Breast epithelium (tissue), 4 donors: ENCODE data around the gene CHSY3. TPM values are rescaled to one million over a fixed set of nuclear protein-coding genes. Genes with fewer than 3 reads are reported as not detected.

Source experiments
- DNase-seq, 2 donors: peaks; one replicate each; pipeline ENCODE4 v3.0.0-alpha.2; 2019; ENCODE audit warnings: low spot score in 2 of 2
- H3K27ac ChIP-seq, 2 donors: fragments of 200-600 bp; sonication (generic) in 1 of 2; one replicate each; pipeline ENCODE4 v1.5.1; 2016 to 2019; ENCODE audit warnings: mild to moderate bottlenecking in 1 of 2
- H3K27me3 ChIP-seq, 2 donors: fragments of 200-600 bp; sonication (generic) in 1 of 2; one replicate each; pipeline versions ENCODE4 v1.5.1 to v1.6.0; 2017 to 2019; ENCODE audit warnings: control low read depth in 1 of 2, mild to moderate bottlenecking in 1 of 2
- H3K36me3 ChIP-seq: fragments of 200-600 bp; one replicate; pipeline ENCODE4 v1.5.1; 2019
- H3K4me1 ChIP-seq, 2 donors: fragments of 200-600 bp; sonication (generic); one replicate each; pipeline ENCODE4 v1.5.1; 2016 to 2019; ENCODE audit warnings: control low read depth in 1 of 2
- H3K4me3 ChIP-seq, 3 donors: fragments of 200-600 bp; sonication (generic); 1 replicate in 2 of 3; 2 replicates in 1 of 3; pipeline ENCODE4 v1.5.1; 2016 to 2019; ENCODE audit warnings: mild to moderate bottlenecking in 3 of 3, moderate library complexity in 2 of 3
- H3K9me3 ChIP-seq, 2 donors: fragments of 200-600 bp; sonication (generic) in 1 of 2; one replicate each; pipeline ENCODE4 v1.5.1; 2016 to 2019; ENCODE audit warnings: control low read depth in 1 of 2
- POLR2A ChIP-seq: fragments of 450-650 bp; IDR thresholded peaks from one replicate; pipeline ENCODE4 v1.6.1; 2016; ENCODE audit warnings: antibody characterized with exemption, mild to moderate bottlenecking, moderate library complexity
- POLR2AphosphoS5 ChIP-seq, 3 donors: sonication (generic); formaldehyde crosslinking; IDR thresholded peaks; one replicate each; pipeline ENCODE4 v1.6.1; 2017; ENCODE audit warnings: antibody characterized with exemption in 3 of 3
- intact Hi-C: fragments of 100-400 bp; cut with DNase I; formaldehyde crosslinking; loops from one replicate; pipeline ENCODE4 v1.15.1; 2023; ENCODE audit warnings: low total_unique reads
- total RNA-seq, 3 donors: library from RNA; depleted of rRNA; stranded (reverse); fragments of >200 nt; gene quantifications; one replicate each; pipeline ENCODE4 v1.1.0, GENCODE V29; 2016
- TF ChIP-seq, protein P1 (sequence below), 3 donors: fragments of 450-650 bp; IDR thresholded peaks; one replicate each; pipeline ENCODE4 v1.5.1; 2016 to 2017; ENCODE audit warnings: antibody characterized with exemption in 3 of 3, mild to moderate bottlenecking in 3 of 3, moderate library complexity in 3 of 3

The CHSY3 gene
- total RNA-seq, 3 donors from 2014 or later = 2.5 to 4.9 (median 3.7) TPM

DNA sequence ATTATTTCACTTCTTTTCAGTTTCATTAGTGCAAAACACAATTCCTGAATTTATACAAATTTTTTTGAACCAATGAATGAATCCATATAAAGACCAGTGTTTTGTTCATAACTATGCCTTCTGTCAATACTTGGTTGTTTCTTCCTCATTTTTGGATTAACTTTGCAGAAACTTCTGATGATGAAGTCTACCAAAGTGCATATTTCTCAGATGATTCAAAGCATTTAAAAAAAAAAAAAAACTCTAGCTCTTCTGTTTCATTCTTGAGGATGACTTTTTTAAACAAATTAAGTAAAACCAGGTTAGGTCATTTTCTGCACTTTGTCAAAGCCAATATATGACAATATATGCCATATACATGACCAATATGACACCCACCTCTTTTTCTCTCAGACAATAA, 92.6 kb downstream of the CHSY3 start:
- Histone ChIP-seq H3K27ac (no peak overlapping the region), H3K9me3 (no peaks in the 10 kb centered on the region), H3K27me3 (no peaks in the 10 kb centered on the region), H3K4me1 (no peaks in the 10 kb centered on the region), H3K36me3 (no peaks in the 10 kb centered on the region), H3K4me3 (no peak overlapping the region)
- TF ChIP-seq, protein P1, sequence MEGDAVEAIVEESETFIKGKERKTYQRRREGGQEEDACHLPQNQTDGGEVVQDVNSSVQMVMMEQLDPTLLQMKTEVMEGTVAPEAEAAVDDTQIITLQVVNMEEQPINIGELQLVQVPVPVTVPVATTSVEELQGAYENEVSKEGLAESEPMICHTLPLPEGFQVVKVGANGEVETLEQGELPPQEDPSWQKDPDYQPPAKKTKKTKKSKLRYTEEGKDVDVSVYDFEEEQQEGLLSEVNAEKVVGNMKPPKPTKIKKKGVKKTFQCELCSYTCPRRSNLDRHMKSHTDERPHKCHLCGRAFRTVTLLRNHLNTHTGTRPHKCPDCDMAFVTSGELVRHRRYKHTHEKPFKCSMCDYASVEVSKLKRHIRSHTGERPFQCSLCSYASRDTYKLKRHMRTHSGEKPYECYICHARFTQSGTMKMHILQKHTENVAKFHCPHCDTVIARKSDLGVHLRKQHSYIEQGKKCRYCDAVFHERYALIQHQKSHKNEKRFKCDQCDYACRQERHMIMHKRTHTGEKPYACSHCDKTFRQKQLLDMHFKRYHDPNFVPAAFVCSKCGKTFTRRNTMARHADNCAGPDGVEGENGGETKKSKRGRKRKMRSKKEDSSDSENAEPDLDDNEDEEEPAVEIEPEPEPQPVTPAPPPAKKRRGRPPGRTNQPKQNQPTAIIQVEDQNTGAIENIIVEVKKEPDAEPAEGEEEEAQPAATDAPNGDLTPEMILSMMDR (IDR thresholded peaks at IDR 0.05) = no peak
- no peak for TF ChIP-seq POLR2AphosphoS5 (IDR thresholded peaks at IDR 0.05)
- TF ChIP-seq POLR2A = no peak
- DNase-seq = no peak
- intact Hi-C loops = no loop called here

- no peaks in the 10 kb centered on the region for H3K36me3 ChIP-seq
- H3K4me1 ChIP-seq = no peaks in the 10 kb centered on the region
- TF ChIP-seq POLR2AphosphoS5 (IDR thresholded peaks at IDR 0.05) = no peak
- TF ChIP-seq POLR2A = no peak
- TF ChIP-seq, protein P1 (IDR thresholded peaks at IDR 0.05) = no peak
- intact Hi-C loops = no loop called here
- no peaks in the 10 kb centered on the region for H3K27me3 ChIP-seq
- no peak for DNase-seq
- H3K9me3 ChIP-seq = no peaks in the 10 kb centered on the region
- no peak overlapping the region for H3K27ac ChIP-seq
- H3K4me3 ChIP-seq = no peak overlapping the region
These were observed 96.2 kb downstream of the CHSY3 start for GRCh38 chr5:130000460-130000859.

DNA sequence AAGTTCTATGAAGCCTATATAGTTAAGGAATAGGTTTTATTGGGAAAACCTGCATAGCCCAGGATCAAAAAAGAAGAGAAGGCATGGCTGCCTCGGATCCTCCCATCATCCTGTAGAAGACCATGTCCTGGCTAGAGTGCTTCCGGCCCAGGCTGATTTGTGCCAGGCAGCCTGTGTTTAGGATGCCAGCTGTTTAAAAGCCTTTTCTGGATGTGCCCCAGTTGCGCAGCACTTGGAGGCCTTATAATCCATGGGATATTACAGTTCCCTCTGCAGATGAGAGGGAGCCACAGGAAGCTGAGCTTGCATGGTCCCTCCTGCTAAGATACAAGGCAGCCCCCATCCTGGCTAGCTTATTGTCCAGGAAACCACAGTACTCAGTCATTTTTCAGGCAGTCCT, 97.9 kb downstream of the CHSY3 start:
- H3K27ac ChIP-seq = no peak overlapping the region
- DNase-seq = no peak
- no peaks in the 10 kb centered on the region for H3K4me1 ChIP-seq
- no peak for TF ChIP-seq POLR2AphosphoS5 (IDR thresholded peaks at IDR 0.05)
- TF ChIP-seq, protein P1 (IDR thresholded peaks at IDR 0.05) = no peak
- TF ChIP-seq POLR2A = no peak
- intact Hi-C loops = no loop called here
- no peaks in the 10 kb centered on the region for H3K9me3 ChIP-seq
- no peaks in the 10 kb centered on the region for H3K36me3 ChIP-seq
- no peaks in the 10 kb centered on the region for H3K27me3 ChIP-seq
- no peak overlapping the region for H3K4me3 ChIP-seq

DNA sequence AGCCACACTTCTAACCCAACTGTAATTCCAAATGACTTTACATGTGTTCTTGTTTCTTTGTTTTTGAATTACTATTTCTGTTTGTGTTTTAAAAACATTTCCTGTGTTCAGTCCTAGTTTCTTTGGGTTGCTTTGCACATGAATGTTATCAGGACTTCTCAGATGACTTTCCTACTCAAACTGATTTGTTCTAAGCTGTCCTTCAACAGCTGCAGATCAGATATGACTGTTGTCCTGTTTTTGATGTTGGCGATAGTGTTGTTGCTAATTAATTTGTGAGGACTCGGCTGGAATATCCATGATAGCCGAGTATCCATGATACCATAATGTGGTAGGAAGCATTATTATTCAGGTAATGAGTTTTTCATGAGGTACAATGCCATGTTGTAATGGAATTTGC, 98.6 kb downstream of the CHSY3 start:
- DNase-seq = no peak
- intact Hi-C loops = no loop called here
- H3K4me3 ChIP-seq = no peak overlapping the region
- no peaks in the 10 kb centered on the region for H3K27me3 ChIP-seq
- TF ChIP-seq POLR2AphosphoS5 (IDR thresholded peaks at IDR 0.05) (no peak), POLR2A (no peak)
- TF ChIP-seq, protein P1 (IDR thresholded peaks at IDR 0.05) = no peak
- no peak overlapping the region for H3K27ac ChIP-seq
- H3K9me3 ChIP-seq = peaks cover 0 to 2% of the 10 kb centered on the region in 2 donors
- H3K4me1 ChIP-seq = no peaks in the 10 kb centered on the region
- H3K36me3 ChIP-seq = no peaks in the 10 kb centered on the region

GRCh38 chr5:130011986-130012385, 107.7 kb downstream of the CHSY3 start:
- H3K9me3 ChIP-seq = peaks cover 0 to 25% of the 10 kb centered on the region in 2 donors
- intact Hi-C loops = no loop called here
- no peak for TF ChIP-seq POLR2AphosphoS5 (IDR thresholded peaks at IDR 0.05)
- TF ChIP-seq, protein P1 (IDR thresholded peaks at IDR 0.05) = no peak
- no peak for TF ChIP-seq POLR2A
- no peaks in the 10 kb centered on the region for H3K27me3 ChIP-seq
- no peak overlapping the region for H3K4me3 ChIP-seq
- H3K27ac ChIP-seq = no peak overlapping the region
- DNase-seq = no peak
- H3K4me1 ChIP-seq = no peaks in the 10 kb centered on the region
- no peaks in the 10 kb centered on the region for H3K36me3 ChIP-seq
